SK-N-SH (cell line): Measurements from ENCODE around the gene LCNL1. TPM values are rescaled to one million over a fixed set of nuclear protein-coding genes. Genes with fewer than 3 reads are reported as not detected.

Experiments used
- CTCF ChIA-PET: fragments of 300-600, 350-600 bp; formaldehyde crosslinking; extraction: SDS; loops from one replicate; lab custom pipeline; 2021; lab: Yijun Ruan, JAX
- POLR2A ChIA-PET: fragments of 350-600 bp; sonication (Branson Sonifier 250); formaldehyde crosslinking; extraction: SDS; loops from one replicate; lab custom pipeline; 2020; ENCODE audit warnings: antibody characterized with exemption, inconsistent platforms; lab: Yijun Ruan, JAX
- DNase-seq: peaks from one replicate; pipeline ENCODE4 v3.0.0; 2012
- H2AFZ ChIP-seq: fragments of 200-600 bp; sonication (generic); 2 replicates; pipeline ENCODE4 v1.8.1; 2016; ENCODE audit warnings: antibody characterized with exemption, mild to moderate bottlenecking, low read depth
- H3F3A ChIP-seq: fragments of 200-600 bp; sonication (generic); replicated peaks from 2 replicates; pipeline ENCODE3; 2016; ENCODE audit warnings: antibody characterized with exemption, mild to moderate bottlenecking; ENCODE audit not compliant: insufficient read depth
- H3K27ac ChIP-seq, 2 experiments: fragments of 200-500 bp in 1 of 2; fragments of 200-600 bp in 1 of 2; sonication (Bioruptor generic) in 1 of 2; sonication (generic), shearing (Covaris generic) in 1 of 2; 2 replicates each; pipeline versions ENCODE4 v1.5.1 to v1.6.1; 2014 to 2016; ENCODE audit warnings: low read depth in 2 of 2, inconsistent platforms in 1 of 2, low read length in 1 of 2, mild to moderate bottlenecking in 1 of 2, mixed read lengths in 1 of 2
- H3K27me3 ChIP-seq: fragments of 200-600 bp; sonication (generic), shearing (Covaris generic); 2 replicates; pipeline ENCODE4 v1.6.1; 2016; ENCODE audit warnings: mixed run types; ENCODE audit not compliant: insufficient read depth
- H3K36me3 ChIP-seq, 2 experiments: fragments of 200-500 bp in 1 of 2; fragments of 200-600 bp in 1 of 2; sonication (Bioruptor generic) in 1 of 2; sonication (generic) in 1 of 2; replicated peaks in 1 of 2; 2 replicates each; pipeline versions ENCODE3 to v1.5.1; 2014 to 2016; ENCODE audit warnings: low read length in 1 of 2, mild to moderate bottlenecking in 1 of 2; ENCODE audit not compliant: insufficient read depth in 2 of 2, control insufficient read depth in 1 of 2
- H3K4me1 ChIP-seq, 2 experiments: fragments of 200-500 bp in 1 of 2; fragments of 200-600 bp in 1 of 2; sonication (Bioruptor generic) in 1 of 2; sonication (generic), shearing (Covaris generic) in 1 of 2; 2 replicates each; pipeline versions ENCODE4 v1.5.1 to v1.6.1; 2014 to 2016; ENCODE audit warnings: low read depth in 1 of 2, low read length in 1 of 2, mixed run types in 1 of 2; ENCODE audit not compliant: insufficient read depth in 2 of 2, control insufficient read depth in 1 of 2
- H3K4me2 ChIP-seq: fragments of 200-600 bp; sonication (generic), shearing (Covaris generic); 2 replicates; pipeline ENCODE4 v1.6.1; 2017; ENCODE audit warnings: mixed run types
- H3K4me3 ChIP-seq, 2 experiments: fragments of 200-500 bp in 1 of 2; fragments of 200-600 bp in 1 of 2; sonication (Bioruptor generic) in 1 of 2; sonication (generic), shearing (Covaris generic) in 1 of 2; 2 replicates each; pipeline versions ENCODE4 v1.5.1 to v1.8.1; 2014 to 2016; ENCODE audit warnings: low read depth in 2 of 2, inconsistent platforms in 1 of 2, low read length in 1 of 2, mild to moderate bottlenecking in 1 of 2, mixed read lengths in 1 of 2, moderate library complexity in 1 of 2
- H3K79me2 ChIP-seq: fragments of 200-600 bp; sonication (generic); 2 replicates; pipeline ENCODE4 v1.8.1; 2017; ENCODE audit warnings: mild to moderate bottlenecking; ENCODE audit not compliant: insufficient read depth
- H3K9ac ChIP-seq: fragments of 200-600 bp; sonication (generic); 2 replicates; pipeline ENCODE4 v1.6.1; 2017; ENCODE audit warnings: mixed run types
- H3K9me2 ChIP-seq: fragments of 200-600 bp; sonication (generic); 2 replicates; pipeline ENCODE4 v1.6.1; 2017; ENCODE audit warnings: mixed run types
- H3K9me3 ChIP-seq: fragments of 200-600 bp; sonication (generic); 2 replicates; pipeline ENCODE4 v1.6.1; 2017; ENCODE audit warnings: mixed run types, mild to moderate bottlenecking, moderate library complexity
- H4K20me1 ChIP-seq: fragments of 200-600 bp; sonication (generic); 2 replicates; pipeline ENCODE4 v1.6.1; 2017; ENCODE audit warnings: mild to moderate bottlenecking, mixed run types; ENCODE audit not compliant: insufficient read depth
- CHD2 ChIP-seq: fragments of 150-350 bp; IDR thresholded peaks from 2 replicates; pipeline ENCODE4 v1.6.1; 2018; ENCODE audit warnings: low read length; ENCODE audit not compliant: partially characterized antibody
- CTCF ChIP-seq: fragments of 200-600 bp; sonication (generic); IDR thresholded peaks from 2 replicates; pipeline ENCODE4 v1.6.1; 2017; ENCODE audit warnings: antibody characterized with exemption, mild to moderate bottlenecking, moderate library complexity
- FOXJ3 ChIP-seq: sonication (generic); formaldehyde crosslinking; IDR thresholded peaks from 2 replicates; pipeline ENCODE4 v1.5.1; 2020; ENCODE audit warnings: mild to moderate bottlenecking, missing genetic modification reagents
- FOXM1 ChIP-seq: IDR thresholded peaks from 2 replicates; pipeline ENCODE4 v1.4.0; 2012; ENCODE audit warnings: low read depth, mild to moderate bottlenecking
- GABPA ChIP-seq: IDR thresholded peaks from 2 replicates; pipeline ENCODE4 v1.4.0; 2012; ENCODE audit warnings: low read depth, mild to moderate bottlenecking
- GATA2 ChIP-seq: sonication (generic); formaldehyde crosslinking; IDR thresholded peaks from 2 replicates; pipeline ENCODE4 v1.5.0; 2020; ENCODE audit warnings: mild to moderate bottlenecking, missing genetic modification reagents
- JUND ChIP-seq: IDR thresholded peaks from 2 replicates; pipeline ENCODE4 v1.4.0; 2012
- MEF2A ChIP-seq: IDR thresholded peaks from 2 replicates; pipeline ENCODE4 v1.4.0; 2012; ENCODE audit warnings: low read depth, borderline replicate concordance
- MXI1 ChIP-seq: IDR thresholded peaks from 2 replicates; pipeline ENCODE4 v1.6.1; 2012; ENCODE audit warnings: mild to moderate bottlenecking, low read depth, low read length, improper control_type of control experiment
- NRF1 ChIP-seq: IDR thresholded peaks from 2 replicates; pipeline ENCODE4 v1.6.1; 2012; ENCODE audit warnings: low read depth, mild to moderate bottlenecking, low read length
- RAD21 ChIP-seq: IDR thresholded peaks from 2 replicates; pipeline ENCODE4 v1.6.1; 2012; ENCODE audit warnings: mild to moderate bottlenecking, low read length
- RCOR1 ChIP-seq: fragments of 150-350 bp; IDR thresholded peaks from 2 replicates; pipeline ENCODE4 v1.6.1; 2017; ENCODE audit warnings: antibody characterized with exemption, low read length
- REST ChIP-seq: IDR thresholded peaks from 2 replicates; pipeline ENCODE4 v1.6.1; 2012; ENCODE audit warnings: mild to moderate bottlenecking, low read depth, low read length, moderate library complexity
- SIN3A ChIP-seq: IDR thresholded peaks from 2 replicates; pipeline ENCODE4 v1.6.1; 2012; ENCODE audit warnings: low read depth, mild to moderate bottlenecking, low read length, moderate library complexity, borderline replicate concordance
- TAF1 ChIP-seq: IDR thresholded peaks from 2 replicates; pipeline ENCODE4 v1.6.1; 2012; ENCODE audit warnings: low read depth, mild to moderate bottlenecking, low read length, moderate library complexity, borderline replicate concordance
- TCF12 ChIP-seq: IDR thresholded peaks from 2 replicates; pipeline ENCODE4 v1.4.0; 2012
- USF1 ChIP-seq: IDR thresholded peaks from 2 replicates; pipeline ENCODE4 v1.4.0; 2012; ENCODE audit warnings: low read depth, borderline replicate concordance
- USF2 ChIP-seq: fragments of 150-350 bp; IDR thresholded peaks from 2 replicates; pipeline ENCODE4 v1.6.1; 2017; ENCODE audit warnings: antibody characterized with exemption, low read length, low read depth, borderline replicate concordance
- ZBTB33 ChIP-seq: IDR thresholded peaks from 2 replicates; pipeline ENCODE4 v1.4.0; 2012; ENCODE audit warnings: low read depth, borderline replicate concordance
- WGBS: methylation state at CpG from one replicate; pipeline ENCODE4 v1.1.6; 2017; ENCODE audit warnings: low lambda C conversion rate; 5-methylcytosine and 5-hydroxymethylcytosine counted together
- polyA plus RNA-seq, 3 experiments: library from polyadenylated mRNA; depleted of rRNA; stranded (reverse); fragments of >200 nt; gene quantifications; 2 replicates each; pipeline ENCODE4 v1.2.3, GENCODE V29; 2012

The LCNL1 gene
- polyA plus RNA-seq, 1 of the 3 experiments (the other 2 are of a cell fraction), result not detected

- DNase-seq, result no peak
- Histone ChIP-seq H3K4me1 (no peaks in the 10 kb centered on the region), H3K4me2 (no peak overlapping the region), H3K9me3 (no peaks in the 10 kb centered on the region), H4K20me1 (0 out of 2 replicates have a peak, but pooled peaks cover under 1% of the 10 kb centered on the region), H3K9ac (no peak overlapping the region), H3K27me3 (no peaks in the 10 kb centered on the region), H2AFZ (no peak overlapping the region), H3K9me2 (no peaks in the 10 kb centered on the region), H3F3A (no peaks in the 10 kb centered on the region), H3K79me2 (no peaks in the 10 kb centered on the region), H3K36me3 (peaks cover 0 to 17% of the 10 kb centered on the region in 2 experiments), H3K27ac (no peak overlapping the region), H3K4me3 (no peak overlapping the region)
- 91% methylated on average over 6 of the region's 16 CpGs for WGBS
- POLR2A ChIA-PET, result no interaction called here
- CTCF ChIA-PET, result interaction anchor here (0.9 to 1.3 kb wide), 2 partner anchors 9 to 19 kb away, joined by 3 read pairs; no protein-coding TSS in a partner anchor
- TF ChIP-seq JUND (no peak), RAD21 (no peak), NRF1 (no peak), FOXJ3 (CRISPR knock-in tag) (no peak), REST (no peak), RCOR1 (no peak), GABPA (no peak), USF2 (no peak), GATA2 (CRISPR knock-in tag) (no peak), MXI1 (no peak), CTCF (no peak), SIN3A (no peak), ZBTB33 (no peak), USF1 (no peak), TCF12 (no peak), TAF1 (no peak), FOXM1 (no peak), CHD2 (no peak), MEF2A (no peak)
These were observed 33.6 kb downstream of the LCNL1 start for GRCh38 chr9:137016436-137016835.
